HepG2 (cell line): ENCODE measurements around the gene KIFAP3. TPM values are rescaled to one million over a fixed set of nuclear protein-coding genes. Genes with fewer than 3 reads are reported as not detected.
A peak's percentile ranks its signal among the peaks of the same experiment; 100 is the strongest.

Source experiments
- JDP2 ChIP-seq: sonication (generic); formaldehyde crosslinking; IDR thresholded peaks from 2 replicates; pipeline ENCODE4 v1.8.1; 2022; ENCODE audit warnings: missing genetic modification reagents, borderline replicate concordance
- SMAD1 ChIP-seq: sonication (generic); formaldehyde crosslinking; IDR thresholded peaks from 2 replicates; pipeline ENCODE4 v1.4.0; 2020; ENCODE audit warnings: missing genetic modification reagents, low read depth, mild to moderate bottlenecking, borderline replicate concordance
- TBP ChIP-seq: sonication (generic); formaldehyde crosslinking; IDR thresholded peaks from 2 replicates; pipeline ENCODE4 v1.5.0; 2020; ENCODE audit warnings: missing genetic modification reagents
- WIZ ChIP-seq: sonication (generic); formaldehyde crosslinking; IDR thresholded peaks from 2 replicates; pipeline ENCODE4 v1.5.1; 2020; ENCODE audit warnings: mild to moderate bottlenecking, missing genetic modification reagents
- ZMAT3 ChIP-seq: sonication (generic); formaldehyde crosslinking; conservative IDR thresholded peaks from 2 replicates; pipeline ENCODE4 v1.7.0; 2021; ENCODE audit warnings: missing genetic modification reagents
- ZNF253 ChIP-seq: sonication (generic); formaldehyde crosslinking; IDR thresholded peaks from 2 replicates; pipeline ENCODE4 v1.8.0; 2022; ENCODE audit warnings: mild to moderate bottlenecking, missing genetic modification reagents, borderline replicate concordance
- ZNF3 ChIP-seq: IDR thresholded peaks from 2 replicates; pipeline ENCODE4 v1.7.0; 2017; ENCODE audit warnings: inconsistent platforms
- ZNF441 ChIP-seq: sonication (generic); formaldehyde crosslinking; IDR thresholded peaks from 2 replicates; pipeline ENCODE4 v1.7.0; 2021; ENCODE audit warnings: missing genetic modification reagents, borderline replicate concordance
- ZNF569 ChIP-seq: sonication (generic); formaldehyde crosslinking; IDR thresholded peaks from 2 replicates; pipeline ENCODE4 v1.5.0; 2020; ENCODE audit warnings: mild to moderate bottlenecking, missing genetic modification reagents, moderate library complexity, borderline replicate concordance
- ZSCAN22 ChIP-seq: sonication (generic); formaldehyde crosslinking; IDR thresholded peaks from 2 replicates; pipeline ENCODE4 v1.4.0; 2020; ENCODE audit warnings: mild to moderate bottlenecking, missing genetic modification reagents
- polyA plus RNA-seq, 8 experiments: library from polyadenylated mRNA; depleted of rRNA in 3 of 8; stranded (reverse) in 7 of 8; unstranded in 1 of 8; fragments of >200 nt; fragmentation: Illumina TruSeq in 4 of 8; extraction: Trizol in 4 of 8; gene quantifications; 2 replicates each; pipeline versions ENCODE4 v1.2.1 to v1.2.3, GENCODE V29; 2011 to 2016; ENCODE audit warnings: low read depth in 4 of 8, missing spikeins in 1 of 8, mixed read lengths in 1 of 8; ENCODE audit not compliant: insufficient read depth in 1 of 8
- total RNA-seq, 5 experiments: library from RNA; depleted of rRNA; stranded (reverse); fragments of >200 nt; fragmentation: Illumina TruSeq; extraction: Trizol; gene quantifications; 2 replicates each; pipeline ENCODE4 v1.2.3, GENCODE V29; 2016; ENCODE audit warnings: low read depth in 1 of 5
- TF ChIP-seq, protein P1 (sequence below): sonication (generic); formaldehyde crosslinking; IDR thresholded peaks from 2 replicates; pipeline ENCODE4 v1.5.1; 2020; ENCODE audit warnings: missing genetic modification reagents, mild to moderate bottlenecking, borderline replicate concordance
- TF ChIP-seq, protein P2 (sequence below), 2 experiments: fragments of 450-650 bp in 1 of 2; sonication (generic) in 1 of 2; formaldehyde crosslinking in 1 of 2; IDR thresholded peaks; 2 replicates each; pipeline versions ENCODE4 v1.6.1 to v1.8.0; 2016 to 2022; ENCODE audit warnings: antibody characterized with exemption in 1 of 2, mild to moderate bottlenecking in 1 of 2, missing genetic modification reagents in 1 of 2
- TF ChIP-seq, protein P3 (sequence below): sonication (generic); formaldehyde crosslinking; IDR thresholded peaks from 2 replicates; pipeline ENCODE4 v1.4.0; 2020; ENCODE audit warnings: missing genetic modification reagents
- TF ChIP-seq, protein P4 (sequence below): sonication (generic); formaldehyde crosslinking; IDR thresholded peaks from 2 replicates; pipeline ENCODE4 v1.4.0; 2020; ENCODE audit warnings: missing genetic modification reagents

Gene KIFAP3
- total and polyA plus RNA-seq, 2 of the 13 experiments (the other 11 are each of a cell fraction or from before 2014, with no cell fraction given), result 3.4 to 10.0 TPM

DNA sequence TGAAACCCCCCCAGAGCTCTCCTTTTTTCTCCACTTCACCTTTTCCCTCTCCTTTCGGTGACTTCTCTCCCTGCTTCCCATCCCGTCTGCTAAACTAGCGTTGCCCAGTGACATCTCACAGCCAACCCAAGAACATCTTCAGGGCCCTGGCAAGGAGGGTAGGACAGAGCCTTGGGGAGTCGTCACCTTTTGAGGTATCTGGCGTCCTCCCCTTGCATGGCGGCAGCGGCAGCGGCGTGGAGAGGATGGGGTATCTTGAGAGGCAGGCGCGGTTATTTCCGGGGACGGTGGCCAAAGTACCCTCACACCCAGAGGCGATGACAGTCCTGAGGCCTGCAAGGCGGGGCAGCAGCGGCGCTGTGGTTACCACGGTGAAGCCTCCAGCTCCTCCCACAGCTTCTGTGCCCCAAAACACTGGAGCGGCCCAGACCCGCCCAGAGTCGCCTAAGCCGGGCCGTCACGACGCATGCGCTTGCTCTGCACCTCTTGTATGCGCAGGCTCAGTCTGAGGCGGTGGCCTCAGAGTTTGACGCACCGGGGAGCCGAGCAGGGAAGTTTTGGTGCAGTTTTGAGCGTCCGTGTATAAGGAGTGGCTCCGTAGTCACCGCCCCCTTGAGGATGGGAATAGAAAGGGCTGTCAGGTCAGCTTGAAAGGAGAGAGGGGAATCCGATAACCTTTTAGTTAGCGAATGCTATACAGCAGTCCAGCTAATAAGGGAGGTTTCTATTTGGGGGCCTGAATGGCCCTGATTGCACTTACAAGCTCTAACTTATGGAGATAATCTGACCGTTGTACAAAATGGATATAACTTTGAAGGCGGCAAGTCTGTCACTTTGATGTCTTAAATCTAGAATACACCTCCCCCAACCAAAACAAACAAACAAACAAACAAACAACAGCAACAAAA is at the start of gene KIFAP3 (continued):
- TF ChIP-seq, protein P1, sequence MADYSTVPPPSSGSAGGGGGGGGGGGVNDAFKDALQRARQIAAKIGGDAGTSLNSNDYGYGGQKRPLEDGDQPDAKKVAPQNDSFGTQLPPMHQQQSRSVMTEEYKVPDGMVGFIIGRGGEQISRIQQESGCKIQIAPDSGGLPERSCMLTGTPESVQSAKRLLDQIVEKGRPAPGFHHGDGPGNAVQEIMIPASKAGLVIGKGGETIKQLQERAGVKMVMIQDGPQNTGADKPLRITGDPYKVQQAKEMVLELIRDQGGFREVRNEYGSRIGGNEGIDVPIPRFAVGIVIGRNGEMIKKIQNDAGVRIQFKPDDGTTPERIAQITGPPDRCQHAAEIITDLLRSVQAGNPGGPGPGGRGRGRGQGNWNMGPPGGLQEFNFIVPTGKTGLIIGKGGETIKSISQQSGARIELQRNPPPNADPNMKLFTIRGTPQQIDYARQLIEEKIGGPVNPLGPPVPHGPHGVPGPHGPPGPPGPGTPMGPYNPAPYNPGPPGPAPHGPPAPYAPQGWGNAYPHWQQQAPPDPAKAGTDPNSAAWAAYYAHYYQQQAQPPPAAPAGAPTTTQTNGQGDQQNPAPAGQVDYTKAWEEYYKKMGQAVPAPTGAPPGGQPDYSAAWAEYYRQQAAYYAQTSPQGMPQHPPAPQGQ, result no peak
- TF ChIP-seq WIZ (CRISPR knock-in tag) (no peak), ZNF253 (CRISPR knock-in tag) (no peak), ZNF3 (no peak), SMAD1 (peak; percentile 85; the same call in 1 of the 2 replicates), TBP (no peak), ZSCAN22 (CRISPR knock-in tag) (no peak), JDP2 (CRISPR knock-in tag) (no peak), ZNF569 (CRISPR knock-in tag) (no peak), ZMAT3 (CRISPR knock-in tag) (no peak), ZNF441 (CRISPR knock-in tag) (no peak)
- TF ChIP-seq, protein P2, sequence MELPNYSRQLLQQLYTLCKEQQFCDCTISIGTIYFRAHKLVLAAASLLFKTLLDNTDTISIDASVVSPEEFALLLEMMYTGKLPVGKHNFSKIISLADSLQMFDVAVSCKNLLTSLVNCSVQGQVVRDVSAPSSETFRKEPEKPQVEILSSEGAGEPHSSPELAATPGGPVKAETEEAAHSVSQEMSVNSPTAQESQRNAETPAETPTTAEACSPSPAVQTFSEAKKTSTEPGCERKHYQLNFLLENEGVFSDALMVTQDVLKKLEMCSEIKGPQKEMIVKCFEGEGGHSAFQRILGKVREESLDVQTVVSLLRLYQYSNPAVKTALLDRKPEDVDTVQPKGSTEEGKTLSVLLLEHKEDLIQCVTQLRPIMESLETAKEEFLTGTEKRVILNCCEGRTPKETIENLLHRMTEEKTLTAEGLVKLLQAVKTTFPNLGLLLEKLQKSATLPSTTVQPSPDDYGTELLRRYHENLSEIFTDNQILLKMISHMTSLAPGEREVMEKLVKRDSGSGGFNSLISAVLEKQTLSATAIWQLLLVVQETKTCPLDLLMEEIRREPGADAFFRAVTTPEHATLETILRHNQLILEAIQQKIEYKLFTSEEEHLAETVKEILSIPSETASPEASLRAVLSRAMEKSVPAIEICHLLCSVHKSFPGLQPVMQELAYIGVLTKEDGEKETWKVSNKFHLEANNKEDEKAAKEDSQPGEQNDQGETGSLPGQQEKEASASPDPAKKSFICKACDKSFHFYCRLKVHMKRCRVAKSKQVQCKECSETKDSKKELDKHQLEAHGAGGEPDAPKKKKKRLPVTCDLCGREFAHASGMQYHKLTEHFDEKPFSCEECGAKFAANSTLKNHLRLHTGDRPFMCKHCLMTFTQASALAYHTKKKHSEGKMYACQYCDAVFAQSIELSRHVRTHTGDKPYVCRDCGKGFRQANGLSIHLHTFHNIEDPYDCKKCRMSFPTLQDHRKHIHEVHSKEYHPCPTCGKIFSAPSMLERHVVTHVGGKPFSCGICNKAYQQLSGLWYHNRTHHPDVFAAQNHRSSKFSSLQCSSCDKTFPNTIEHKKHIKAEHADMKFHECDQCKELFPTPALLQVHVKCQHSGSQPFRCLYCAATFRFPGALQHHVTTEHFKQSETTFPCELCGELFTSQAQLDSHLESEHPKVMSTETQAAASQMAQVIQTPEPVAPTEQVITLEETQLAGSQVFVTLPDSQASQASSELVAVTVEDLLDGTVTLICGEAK (IDR thresholded peaks at IDR 0.05), result no peak
- TF ChIP-seq, protein P2 (CRISPR knock-in tag; IDR thresholded peaks at IDR 0.05), result no peak
- TF ChIP-seq, protein P3, sequence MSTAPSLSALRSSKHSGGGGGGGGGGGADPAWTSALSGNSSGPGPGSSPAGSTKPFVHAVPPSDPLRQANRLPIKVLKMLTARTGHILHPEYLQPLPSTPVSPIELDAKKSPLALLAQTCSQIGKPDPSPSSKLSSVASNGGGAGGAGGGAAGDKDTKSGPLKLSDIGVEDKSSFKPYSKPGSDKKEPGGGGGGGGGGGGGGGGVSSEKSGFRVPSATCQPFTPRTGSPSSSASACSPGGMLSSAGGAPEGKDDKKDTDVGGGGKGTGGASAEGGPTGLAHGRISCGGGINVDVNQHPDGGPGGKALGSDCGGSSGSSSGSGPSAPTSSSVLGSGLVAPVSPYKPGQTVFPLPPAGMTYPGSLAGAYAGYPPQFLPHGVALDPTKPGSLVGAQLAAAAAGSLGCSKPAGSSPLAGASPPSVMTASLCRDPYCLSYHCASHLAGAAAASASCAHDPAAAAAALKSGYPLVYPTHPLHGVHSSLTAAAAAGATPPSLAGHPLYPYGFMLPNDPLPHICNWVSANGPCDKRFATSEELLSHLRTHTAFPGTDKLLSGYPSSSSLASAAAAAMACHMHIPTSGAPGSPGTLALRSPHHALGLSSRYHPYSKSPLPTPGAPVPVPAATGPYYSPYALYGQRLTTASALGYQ (CRISPR knock-in tag), result no peak
- TF ChIP-seq, protein P4, sequence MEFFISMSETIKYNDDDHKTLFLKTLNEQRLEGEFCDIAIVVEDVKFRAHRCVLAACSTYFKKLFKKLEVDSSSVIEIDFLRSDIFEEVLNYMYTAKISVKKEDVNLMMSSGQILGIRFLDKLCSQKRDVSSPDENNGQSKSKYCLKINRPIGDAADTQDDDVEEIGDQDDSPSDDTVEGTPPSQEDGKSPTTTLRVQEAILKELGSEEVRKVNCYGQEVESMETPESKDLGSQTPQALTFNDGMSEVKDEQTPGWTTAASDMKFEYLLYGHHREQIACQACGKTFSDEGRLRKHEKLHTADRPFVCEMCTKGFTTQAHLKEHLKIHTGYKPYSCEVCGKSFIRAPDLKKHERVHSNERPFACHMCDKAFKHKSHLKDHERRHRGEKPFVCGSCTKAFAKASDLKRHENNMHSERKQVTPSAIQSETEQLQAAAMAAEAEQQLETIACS (CRISPR knock-in tag), result no peak
